ENCODE results near the gene S100PBP. TPM values are rescaled to one million over a fixed set of nuclear protein-coding genes. Genes with fewer than 3 reads are reported as not detected.

Gene S100PBP
- total and polyA plus RNA-seq, 9 of the 15 experiments (the other 6 are each of a cell fraction or from before 2014, with no cell fraction given), result 22.9 to 60.2 (median 32.9) TPM

GRCh38 chr1:32773018-32773763 lies 44.3 kb upstream of the S100PBP start (continued):
- TF ChIP-seq, protein P1, sequence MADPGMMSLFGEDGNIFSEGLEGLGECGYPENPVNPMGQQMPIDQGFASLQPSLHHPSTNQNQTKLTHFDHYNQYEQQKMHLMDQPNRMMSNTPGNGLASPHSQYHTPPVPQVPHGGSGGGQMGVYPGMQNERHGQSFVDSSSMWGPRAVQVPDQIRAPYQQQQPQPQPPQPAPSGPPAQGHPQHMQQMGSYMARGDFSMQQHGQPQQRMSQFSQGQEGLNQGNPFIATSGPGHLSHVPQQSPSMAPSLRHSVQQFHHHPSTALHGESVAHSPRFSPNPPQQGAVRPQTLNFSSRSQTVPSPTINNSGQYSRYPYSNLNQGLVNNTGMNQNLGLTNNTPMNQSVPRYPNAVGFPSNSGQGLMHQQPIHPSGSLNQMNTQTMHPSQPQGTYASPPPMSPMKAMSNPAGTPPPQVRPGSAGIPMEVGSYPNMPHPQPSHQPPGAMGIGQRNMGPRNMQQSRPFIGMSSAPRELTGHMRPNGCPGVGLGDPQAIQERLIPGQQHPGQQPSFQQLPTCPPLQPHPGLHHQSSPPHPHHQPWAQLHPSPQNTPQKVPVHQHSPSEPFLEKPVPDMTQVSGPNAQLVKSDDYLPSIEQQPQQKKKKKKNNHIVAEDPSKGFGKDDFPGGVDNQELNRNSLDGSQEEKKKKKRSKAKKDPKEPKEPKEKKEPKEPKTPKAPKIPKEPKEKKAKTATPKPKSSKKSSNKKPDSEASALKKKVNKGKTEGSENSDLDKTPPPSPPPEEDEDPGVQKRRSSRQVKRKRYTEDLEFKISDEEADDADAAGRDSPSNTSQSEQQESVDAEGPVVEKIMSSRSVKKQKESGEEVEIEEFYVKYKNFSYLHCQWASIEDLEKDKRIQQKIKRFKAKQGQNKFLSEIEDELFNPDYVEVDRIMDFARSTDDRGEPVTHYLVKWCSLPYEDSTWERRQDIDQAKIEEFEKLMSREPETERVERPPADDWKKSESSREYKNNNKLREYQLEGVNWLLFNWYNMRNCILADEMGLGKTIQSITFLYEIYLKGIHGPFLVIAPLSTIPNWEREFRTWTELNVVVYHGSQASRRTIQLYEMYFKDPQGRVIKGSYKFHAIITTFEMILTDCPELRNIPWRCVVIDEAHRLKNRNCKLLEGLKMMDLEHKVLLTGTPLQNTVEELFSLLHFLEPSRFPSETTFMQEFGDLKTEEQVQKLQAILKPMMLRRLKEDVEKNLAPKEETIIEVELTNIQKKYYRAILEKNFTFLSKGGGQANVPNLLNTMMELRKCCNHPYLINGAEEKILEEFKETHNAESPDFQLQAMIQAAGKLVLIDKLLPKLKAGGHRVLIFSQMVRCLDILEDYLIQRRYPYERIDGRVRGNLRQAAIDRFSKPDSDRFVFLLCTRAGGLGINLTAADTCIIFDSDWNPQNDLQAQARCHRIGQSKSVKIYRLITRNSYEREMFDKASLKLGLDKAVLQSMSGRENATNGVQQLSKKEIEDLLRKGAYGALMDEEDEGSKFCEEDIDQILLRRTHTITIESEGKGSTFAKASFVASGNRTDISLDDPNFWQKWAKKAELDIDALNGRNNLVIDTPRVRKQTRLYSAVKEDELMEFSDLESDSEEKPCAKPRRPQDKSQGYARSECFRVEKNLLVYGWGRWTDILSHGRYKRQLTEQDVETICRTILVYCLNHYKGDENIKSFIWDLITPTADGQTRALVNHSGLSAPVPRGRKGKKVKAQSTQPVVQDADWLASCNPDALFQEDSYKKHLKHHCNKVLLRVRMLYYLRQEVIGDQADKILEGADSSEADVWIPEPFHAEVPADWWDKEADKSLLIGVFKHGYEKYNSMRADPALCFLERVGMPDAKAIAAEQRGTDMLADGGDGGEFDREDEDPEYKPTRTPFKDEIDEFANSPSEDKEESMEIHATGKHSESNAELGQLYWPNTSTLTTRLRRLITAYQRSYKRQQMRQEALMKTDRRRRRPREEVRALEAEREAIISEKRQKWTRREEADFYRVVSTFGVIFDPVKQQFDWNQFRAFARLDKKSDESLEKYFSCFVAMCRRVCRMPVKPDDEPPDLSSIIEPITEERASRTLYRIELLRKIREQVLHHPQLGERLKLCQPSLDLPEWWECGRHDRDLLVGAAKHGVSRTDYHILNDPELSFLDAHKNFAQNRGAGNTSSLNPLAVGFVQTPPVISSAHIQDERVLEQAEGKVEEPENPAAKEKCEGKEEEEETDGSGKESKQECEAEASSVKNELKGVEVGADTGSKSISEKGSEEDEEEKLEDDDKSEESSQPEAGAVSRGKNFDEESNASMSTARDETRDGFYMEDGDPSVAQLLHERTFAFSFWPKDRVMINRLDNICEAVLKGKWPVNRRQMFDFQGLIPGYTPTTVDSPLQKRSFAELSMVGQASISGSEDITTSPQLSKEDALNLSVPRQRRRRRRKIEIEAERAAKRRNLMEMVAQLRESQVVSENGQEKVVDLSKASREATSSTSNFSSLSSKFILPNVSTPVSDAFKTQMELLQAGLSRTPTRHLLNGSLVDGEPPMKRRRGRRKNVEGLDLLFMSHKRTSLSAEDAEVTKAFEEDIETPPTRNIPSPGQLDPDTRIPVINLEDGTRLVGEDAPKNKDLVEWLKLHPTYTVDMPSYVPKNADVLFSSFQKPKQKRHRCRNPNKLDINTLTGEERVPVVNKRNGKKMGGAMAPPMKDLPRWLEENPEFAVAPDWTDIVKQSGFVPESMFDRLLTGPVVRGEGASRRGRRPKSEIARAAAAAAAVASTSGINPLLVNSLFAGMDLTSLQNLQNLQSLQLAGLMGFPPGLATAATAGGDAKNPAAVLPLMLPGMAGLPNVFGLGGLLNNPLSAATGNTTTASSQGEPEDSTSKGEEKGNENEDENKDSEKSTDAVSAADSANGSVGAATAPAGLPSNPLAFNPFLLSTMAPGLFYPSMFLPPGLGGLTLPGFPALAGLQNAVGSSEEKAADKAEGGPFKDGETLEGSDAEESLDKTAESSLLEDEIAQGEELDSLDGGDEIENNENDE (IDR thresholded peaks at IDR 0.05; ENCODE audit: low read depth, low read length), result peak; percentile 2
- TF ChIP-seq NR2F6 (CRISPR knock-in tag; IDR thresholded peaks at IDR 0.05) (peak; percentile 74; the same call in 1 of the 2 replicates), ZEB2 (IDR thresholded peaks at IDR 0.05) (peak; percentile 26; the same call in 1 of the 2 replicates), CREM (IDR thresholded peaks at IDR 0.05; ENCODE audit: low read depth) (peak; percentile 35; the same call in 1 of the 2 replicates), ZFP30 (CRISPR knock-in tag; IDR thresholded peaks at IDR 0.05; ENCODE audit: borderline replicate concordance) (0 out of 2 replicates have a peak, but pooled peaks have one; percentile 32)

Data from K562 (cell line).